Measurements from ENCODE around the gene RPTOR.

RPTOR gene

GRCh38 chr17:80907281-80907680 lies 362.6 kb downstream of the RPTOR start:
- no peak for DNase-seq (ENCODE audit: low read depth, low spot score)

- DNase-seq (ENCODE audit: low read depth, low spot score) = no peak
Observed at GRCh38 chr17:80908211-80908610, 363.6 kb downstream of the RPTOR start.

- DNase-seq (ENCODE audit: low read depth, low spot score) = no peak
Observed at GRCh38 chr17:80908776-80909175, 364.1 kb downstream of the RPTOR start.

DNA sequence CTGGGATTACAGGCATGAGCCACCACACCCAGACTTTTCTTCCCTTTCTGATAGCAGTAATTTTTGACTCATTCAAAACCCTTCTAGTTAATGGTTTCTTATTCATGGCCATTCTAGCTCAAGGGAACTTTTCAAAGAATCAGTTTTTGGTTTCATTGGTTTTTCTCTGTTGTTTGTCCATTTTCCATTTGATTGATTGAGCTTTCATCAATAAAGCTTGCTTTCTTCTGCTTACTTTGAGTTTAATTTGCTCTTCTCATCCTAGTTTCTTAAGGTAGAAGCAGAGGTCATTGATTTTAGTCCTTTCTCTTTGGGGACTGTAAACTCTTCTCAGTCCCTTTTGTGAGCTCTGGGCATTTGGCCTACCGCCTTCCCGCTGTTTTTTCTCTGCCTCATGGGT lies 365.0 kb downstream of the RPTOR start:
- no peak for DNase-seq (ENCODE audit: low read depth, low spot score)

DNA sequence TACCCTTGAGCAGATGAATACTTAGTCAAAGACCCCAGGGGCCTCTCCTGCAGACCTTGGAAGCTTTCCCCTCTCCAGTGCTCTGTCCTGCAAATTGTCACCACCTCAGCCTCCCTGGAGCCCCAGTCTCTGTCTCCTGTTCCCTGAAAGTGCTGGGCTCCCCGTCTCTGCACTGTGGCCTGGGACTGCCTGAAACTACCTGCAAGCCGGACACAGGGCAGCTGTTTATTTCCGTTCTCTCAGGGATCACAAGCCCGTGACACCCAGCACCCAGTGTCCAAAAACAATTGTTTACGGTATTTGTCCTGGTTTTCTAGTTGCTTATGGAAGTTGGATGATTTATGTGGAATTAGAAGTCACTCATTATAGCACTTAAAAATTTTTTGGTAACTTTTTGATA lies 365.4 kb downstream of the RPTOR start:
- DNase-seq (ENCODE audit: low read depth, low spot score) = no peak

DNA sequence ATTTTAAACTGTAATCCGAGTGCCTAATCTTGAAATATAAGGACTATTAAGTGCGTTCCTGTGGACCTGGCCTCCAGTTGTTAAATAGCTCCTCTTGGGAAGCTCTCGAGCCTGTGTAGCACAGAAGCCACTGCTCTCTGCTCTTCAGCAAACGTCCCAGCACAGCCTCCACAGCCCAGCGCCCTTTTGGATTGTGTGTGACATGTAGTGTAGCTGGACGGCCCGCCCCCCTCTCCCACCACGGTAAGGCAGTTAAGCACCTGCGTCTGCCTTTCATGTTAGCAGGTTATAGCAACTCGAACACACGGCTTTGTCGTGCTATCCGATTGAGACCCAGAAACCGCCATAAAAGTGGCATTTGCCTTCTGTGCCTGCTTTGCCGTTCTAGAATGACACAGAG lies 367.8 kb downstream of the RPTOR start:
- DNase-seq (ENCODE audit: low read depth, low spot score) = no peak

- no peak for DNase-seq (ENCODE audit: low read depth, low spot score)
Observed at GRCh38 chr17:80913928-80914821, 369.5 kb downstream of the RPTOR start.

DNA sequence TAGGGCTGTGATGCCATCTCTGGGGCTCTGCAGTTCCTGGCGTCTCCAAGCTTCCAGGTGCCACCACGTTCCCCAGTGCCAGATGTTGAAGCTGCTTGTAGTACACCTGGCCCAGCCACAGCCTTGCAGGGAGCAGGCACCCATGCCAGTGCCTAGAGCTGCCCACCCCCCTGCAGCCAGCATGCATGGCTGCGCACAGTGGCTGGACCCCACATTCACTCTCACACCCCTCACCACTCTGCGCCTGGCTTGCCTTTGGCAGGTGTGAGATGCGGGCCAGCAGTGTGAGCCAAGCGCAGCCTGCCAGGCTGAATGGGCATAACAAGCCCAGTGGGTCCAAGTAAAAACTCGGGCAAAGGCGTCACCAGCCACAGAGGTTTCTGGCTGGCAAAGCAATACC lies 371.6 kb downstream of the RPTOR start:
- DNase-seq (ENCODE audit: low read depth, low spot score) = no peak

DNA sequence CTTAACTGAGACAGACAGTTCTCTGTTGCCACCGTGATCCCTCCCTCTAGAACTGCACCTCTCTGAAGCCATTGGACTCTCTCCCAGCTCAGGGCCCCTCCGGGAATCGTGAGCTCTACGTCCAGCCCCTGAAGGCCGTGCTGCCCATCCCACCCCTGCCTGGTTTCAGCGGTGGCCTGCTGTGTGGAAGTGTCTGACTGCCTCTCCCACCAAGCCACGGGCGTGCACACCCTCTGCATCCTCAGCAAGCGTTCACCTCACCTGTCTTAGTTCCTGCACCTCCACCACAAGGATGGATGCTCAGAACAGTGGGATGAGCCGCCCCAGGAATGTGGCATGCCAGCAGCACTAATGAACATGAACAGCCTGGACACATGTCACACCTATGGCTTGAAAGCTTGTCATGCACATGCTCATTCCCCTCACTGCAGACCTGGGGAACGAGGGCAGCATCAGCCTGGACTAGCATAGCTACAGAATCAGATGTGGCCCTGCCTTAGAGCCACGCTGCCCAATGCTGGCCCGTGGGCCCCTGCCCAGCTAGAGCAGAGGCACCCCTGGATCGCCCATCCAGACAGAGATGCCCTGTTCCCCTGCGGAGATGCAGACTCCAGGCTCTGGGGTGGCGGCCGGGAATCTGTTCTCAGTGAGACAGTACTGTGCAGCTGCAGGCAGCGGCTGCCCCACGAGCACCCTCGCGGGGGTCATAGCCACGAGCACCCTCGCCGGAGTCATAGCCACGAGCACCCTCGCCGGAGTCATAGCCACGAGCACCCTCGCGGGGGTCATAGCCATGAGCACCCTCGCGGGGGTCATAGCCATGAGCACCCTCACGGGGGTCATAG lies 373.3 kb downstream of the RPTOR start:
- no peak for DNase-seq (ENCODE audit: low read depth, low spot score)

- DNase-seq (ENCODE audit: low read depth, low spot score) = no peak
Observed at GRCh38 chr17:80918731-80919130, 374.1 kb downstream of the RPTOR start.

- no peak for DNase-seq (ENCODE audit: low read depth, low spot score)
Observed at GRCh38 chr17:80919331-80920311, 375.0 kb downstream of the RPTOR start.

GRCh38 chr17:80920441-80920840 lies 375.8 kb downstream of the RPTOR start:
- no peak for DNase-seq (ENCODE audit: low read depth, low spot score)

DNA sequence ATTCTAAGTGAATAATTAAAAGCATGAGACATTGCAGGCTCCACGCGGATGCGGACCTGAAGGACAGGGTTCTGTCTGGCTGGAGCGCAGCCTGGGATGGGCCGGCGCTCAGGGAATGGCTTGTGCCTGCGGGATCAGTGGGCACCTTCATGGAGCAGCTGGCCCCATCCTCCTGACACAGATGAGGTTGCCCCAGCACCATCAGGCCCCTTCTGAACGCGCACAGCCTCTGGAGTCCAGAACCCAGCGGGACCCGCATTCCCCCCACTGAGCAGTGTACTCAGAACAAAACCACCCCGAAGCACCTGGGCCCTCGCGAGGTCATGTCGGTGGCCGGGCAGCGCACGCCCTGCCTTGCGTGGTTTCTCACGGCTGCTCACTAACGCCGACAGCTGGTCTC lies 376.5 kb downstream of the RPTOR start:
- no peak for DNase-seq (ENCODE audit: low read depth, low spot score)

GRCh38 chr17:80921741-80922579 lies 377.3 kb downstream of the RPTOR start:
- no peak for DNase-seq (ENCODE audit: low read depth, low spot score)

DNA sequence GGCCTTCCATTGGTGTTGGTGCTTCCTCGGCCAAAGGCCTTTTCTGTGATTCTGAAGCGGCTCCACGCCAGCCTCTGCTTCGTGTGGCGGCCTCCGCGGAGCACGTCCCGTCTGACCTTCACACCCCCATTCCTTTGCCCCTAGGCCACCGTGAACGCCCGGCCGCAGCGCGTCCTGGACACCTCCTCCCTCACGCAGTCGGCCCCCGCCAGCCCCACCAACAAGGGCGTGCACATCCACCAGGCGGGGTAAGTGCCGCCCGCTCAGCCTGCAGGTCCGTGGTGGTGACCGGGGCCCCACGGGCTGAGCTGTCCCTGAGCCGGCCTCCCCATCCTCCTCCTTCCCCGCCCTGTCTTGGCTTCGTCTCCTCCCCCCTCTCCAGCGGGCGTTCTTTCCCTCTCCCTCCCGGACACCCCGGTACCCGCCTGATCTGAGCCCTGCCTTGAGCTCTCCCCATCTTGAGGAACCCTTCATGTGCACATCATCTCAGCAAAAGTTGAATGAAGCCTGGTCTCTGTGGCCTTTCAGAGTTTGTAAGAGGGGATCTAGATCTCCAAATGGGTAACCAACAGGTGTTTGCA lies 378.0 kb downstream of the RPTOR start:
- no peak for DNase-seq (ENCODE audit: low read depth, low spot score)

- no peak for DNase-seq (ENCODE audit: low read depth, low spot score)
Observed at GRCh38 chr17:80923211-80924110, 378.8 kb downstream of the RPTOR start.

GRCh38 chr17:80924111-80924806 lies 379.6 kb downstream of the RPTOR start:
- DNase-seq (ENCODE audit: low read depth, low spot score) = no peak

DNA sequence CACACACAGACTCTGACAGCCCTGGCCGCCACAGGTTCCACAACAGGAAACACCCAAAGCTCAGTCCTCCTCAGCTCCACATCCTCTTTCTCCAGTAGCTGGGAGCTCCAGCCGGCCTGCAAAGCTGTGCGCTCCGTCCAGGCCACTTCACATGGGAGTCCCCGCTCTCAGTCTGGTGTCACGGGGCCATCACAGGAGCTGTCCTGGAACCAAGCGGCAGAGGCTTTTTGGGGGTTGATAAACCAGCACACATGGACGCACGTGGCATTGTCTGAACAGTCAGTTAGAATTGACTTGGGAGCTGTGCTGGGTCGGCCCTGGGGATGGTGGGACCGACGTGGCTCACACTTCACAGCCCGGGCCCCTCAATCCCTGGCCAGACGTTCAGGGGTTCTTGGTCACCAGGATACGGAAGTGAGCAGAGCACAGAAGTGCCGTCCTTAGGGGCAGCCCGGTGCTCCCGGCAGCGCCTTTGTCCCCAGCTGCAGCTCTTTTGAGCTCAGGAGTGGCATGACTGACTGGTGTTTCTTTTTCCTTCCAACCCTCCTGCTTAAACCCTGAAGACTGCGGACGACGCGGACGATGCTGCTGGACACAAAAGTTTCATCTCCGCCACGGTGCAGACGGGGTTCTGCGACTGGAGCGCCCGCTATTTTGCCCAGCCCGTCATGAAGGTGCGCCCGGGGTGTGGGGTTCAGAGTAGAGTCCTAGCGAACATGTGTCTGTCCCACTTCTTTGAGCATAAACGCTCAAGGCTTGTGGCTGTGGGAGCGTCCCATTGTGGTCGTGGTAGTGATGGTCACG lies 380.4 kb downstream of the RPTOR start:
- no peak for DNase-seq (ENCODE audit: low read depth, low spot score)
